Neutrophil (primary cell): ENCODE results near the gene NTRK1.

ENCODE experiments used
- H3K27ac ChIP-seq: fragments of 200-600 bp; sonication (generic); 2 replicates; pipeline ENCODE4 v1.5.1; 2016; ENCODE audit warnings: mild to moderate bottlenecking, moderate library complexity
- H3K27me3 ChIP-seq: fragments of 200-600 bp; sonication (generic); 2 replicates; pipeline ENCODE4 v1.6.0; 2016; ENCODE audit warnings: mild to moderate bottlenecking
- H3K36me3 ChIP-seq: fragments of 200-600 bp; sonication (generic); 2 replicates; pipeline ENCODE4 v1.5.1; 2017
- H3K4me1 ChIP-seq, 2 experiments: fragments of 200-600 bp in 1 of 2; sonication (generic) in 1 of 2; 1 replicate in 1 of 2; 2 replicates in 1 of 2; pipeline versions ENCODE4 v1.5.1 to v1.6.1; 2013 to 2016; ENCODE audit warnings: low read depth in 1 of 2, low read length in 1 of 2, mild to moderate bottlenecking in 1 of 2, moderate library complexity in 1 of 2; ENCODE audit not compliant: control insufficient read depth in 1 of 2, insufficient read depth in 1 of 2
- H3K4me3 ChIP-seq, 2 experiments: fragments of 200-600 bp in 1 of 2; sonication (generic) in 1 of 2; 1 replicate in 1 of 2; 2 replicates in 1 of 2; pipeline ENCODE4 v1.5.1; 2013 to 2016; ENCODE audit warnings: low read depth in 1 of 2, low read length in 1 of 2, mild to moderate bottlenecking in 1 of 2, moderate library complexity in 1 of 2
- H3K9me3 ChIP-seq: fragments of 200-600 bp; sonication (generic); 2 replicates; pipeline ENCODE4 v1.5.1; 2016
- CTCF ChIP-seq: fragments of 200-600 bp; sonication (generic); IDR thresholded peaks from 2 replicates; pipeline ENCODE4 v1.5.1; 2016; ENCODE audit warnings: antibody characterized with exemption

The NTRK1 gene

GRCh38 chr1:156869455-156869854 is 8.8 kb downstream of the NTRK1 start:
- Histone ChIP-seq H3K4me1 (no peaks in the 10 kb centered on the region), H3K4me3 (no peak overlapping the region), H3K27ac (no peak overlapping the region), H3K36me3 (no peaks in the 10 kb centered on the region), H3K27me3 (peaks cover 75% of the 10 kb centered on the region), H3K9me3 (no peaks in the 10 kb centered on the region)
- TF ChIP-seq CTCF, result no peak

- Histone ChIP-seq H3K27ac (no peak overlapping the region), H3K27me3 (peaks cover 81% of the 10 kb centered on the region), H3K9me3 (no peaks in the 10 kb centered on the region), H3K4me3 (no peak overlapping the region), H3K4me1 (no peaks in the 10 kb centered on the region), H3K36me3 (no peaks in the 10 kb centered on the region)
- no peak for TF ChIP-seq CTCF
Measured at GRCh38 chr1:156873659-156874058, 13.0 kb downstream of the NTRK1 start.

GRCh38 chr1:156874142-156874541 is 13.5 kb downstream of the NTRK1 start:
- Histone ChIP-seq H3K27ac (no peak overlapping the region), H3K27me3 (peaks cover 84% of the 10 kb centered on the region), H3K4me1 (no peaks in the 10 kb centered on the region), H3K4me3 (no peak overlapping the region), H3K36me3 (no peaks in the 10 kb centered on the region), H3K9me3 (no peaks in the 10 kb centered on the region)
- no peak for TF ChIP-seq CTCF

- Histone ChIP-seq H3K27me3 (peaks cover 85% of the 10 kb centered on the region), H3K9me3 (no peaks in the 10 kb centered on the region), H3K4me1 (no peaks in the 10 kb centered on the region), H3K27ac (no peak overlapping the region), H3K36me3 (no peaks in the 10 kb centered on the region), H3K4me3 (no peak overlapping the region)
- no peak for TF ChIP-seq CTCF
Measured at GRCh38 chr1:156874572-156875340, 14.1 kb downstream of the NTRK1 start.

GRCh38 chr1:156875341-156875615 is 14.6 kb downstream of the NTRK1 start:
- H3K27me3 ChIP-seq, result peaks cover 84% of the 10 kb centered on the region
- H3K36me3 ChIP-seq, result no peaks in the 10 kb centered on the region
- no peaks in the 10 kb centered on the region for H3K9me3 ChIP-seq
- no peak for TF ChIP-seq CTCF
- H3K4me1 ChIP-seq, result no peaks in the 10 kb centered on the region
- H3K4me3 ChIP-seq, result no peak overlapping the region
- H3K27ac ChIP-seq, result no peak overlapping the region
